Ovary (tissue), 9 donors: Measurements from ENCODE around the gene PKNOX1. TPM values are rescaled to one million over a fixed set of nuclear protein-coding genes. Genes with fewer than 3 reads are reported as not detected.
"Not testable (repeated sequence)": the region's sequence is repeated elsewhere in the genome, so short reads cannot be mapped to it uniquely, and the experiment has no call there.

Experiments used
- DNase-seq, 5 donors: peaks; one replicate each; pipeline ENCODE4 v3.0.0-alpha.2; 2019 to 2020
- H3K27ac ChIP-seq, 2 donors: fragments of 200-600 bp; one replicate each; pipeline versions ENCODE4 v1.5.1 to v1.8.0; 2019 to 2022
- H3K27me3 ChIP-seq: fragments of 200-600 bp; one replicate; pipeline ENCODE4 v1.8.0; 2022
- H3K36me3 ChIP-seq: fragments of 200-600 bp; sonication (generic); one replicate; pipeline ENCODE4 v1.5.1; 2019
- H3K4me1 ChIP-seq: one replicate; pipeline ENCODE4 v1.8.1; 2013; ENCODE audit warnings: mild to moderate bottlenecking, moderate library complexity; ENCODE audit not compliant: insufficient read depth
- H3K4me3 ChIP-seq: fragments of 200-600 bp; sonication (generic); one replicate; pipeline ENCODE4 v1.5.1; 2017
- H3K9me3 ChIP-seq, 2 donors: fragments of 200-600 bp in 1 of 2; sonication (generic) in 1 of 2; one replicate each; pipeline versions ENCODE4 v1.5.1 to v1.8.1; 2013 to 2019; ENCODE audit warnings: mild to moderate bottlenecking in 1 of 2, moderate library complexity in 1 of 2
- CTCF ChIP-seq, 3 donors: fragments of 450-650 bp in 2 of 3; fragments of 200-600 bp in 1 of 3; IDR thresholded peaks; one replicate each; pipeline versions ENCODE4 v1.5.1 to v1.8.0; 2016 to 2022; ENCODE audit warnings: antibody characterized with exemption in 3 of 3, mild to moderate bottlenecking in 1 of 3
- EP300 ChIP-seq: sonication (generic); formaldehyde crosslinking; IDR thresholded peaks from one replicate; pipeline ENCODE4 v1.6.1; 2017; ENCODE audit warnings: antibody characterized with exemption
- POLR2A ChIP-seq: fragments of 450-650 bp; IDR thresholded peaks from one replicate; pipeline ENCODE4 v1.6.1; 2017; ENCODE audit warnings: antibody characterized with exemption, mild to moderate bottlenecking, moderate library complexity
- WGBS, 3 donors: extraction: QIAGEN DNeasy Blood & Tissue Kit in 1 of 3; methylation state at CpG; one replicate each; pipeline versions ENCODE4 v1.1.5 to v1.1.7; 2013 to 2017; 5-methylcytosine and 5-hydroxymethylcytosine counted together
- intact Hi-C, 4 donors: fragments of 100-400 bp; cut with DNase I; formaldehyde crosslinking; loops; one replicate each; pipeline versions ENCODE4 v1.11.0 to v1.15.1; 2022 to 2023
- polyA plus RNA-seq, 2 donors: library from polyadenylated mRNA; stranded (reverse); fragments of 200-250 nt in 1 of 2; fragments of 350-450 nt in 1 of 2; fragmentation: Illumina TruSeq in 1 of 2; extraction: RNeasy Lipid Tissue Mini Kit (QIAGEN cat#74804) in 1 of 2; gene quantifications; one replicate each; pipeline ENCODE4 v1.2.3, GENCODE V29; 2013 to 2014
- total RNA-seq, 7 donors: library from RNA; depleted of rRNA in 2 of 7; stranded (reverse); fragments of >200 nt in 2 of 7; fragmentation: NEBNext Ultra II Directional in 3 of 7; extraction: Animal tissue kit (Norgen Biotek cat#: 25700) in 3 of 7; gene quantifications; one replicate each; pipeline versions ENCODE4 v1.1.0 to v1.2.4, GENCODE V29; 2016 to 2023
- donor health status: DM: no; HTN: no; CAD: no; lungs with moderate emphysema.
- donor health status: DM: no; HTN: no; CAD: no.
- donor health status: Bipolar disorder and iron deficiency.
- donor health status: DM: yes; HTN: yes; CAD: no.
- donor health status: DM: no; HTN: no; CAD: no.
- donor health status: DM: yes; HTN: yes; CAD: no.

Gene PKNOX1
- total and polyA plus RNA-seq, 9 donors: 7.0 to 50.9 (median 25.4) TPM

- no peaks in the 10 kb centered on the region for H3K36me3 ChIP-seq
- H3K27ac ChIP-seq: no peak overlapping the region
- intact Hi-C loops: no loop called here
- DNase-seq: no peak
- 89 to 93% (median 89%) methylated on average over 13 of the region's 13 CpGs for WGBS, 3 donors
- no peaks in the 10 kb centered on the region for H3K9me3 ChIP-seq
- H3K4me1 ChIP-seq: peaks cover 6% of the 10 kb centered on the region
- no peak for TF ChIP-seq EP300
- TF ChIP-seq POLR2A: no peak
- no peak for TF ChIP-seq CTCF (IDR thresholded peaks at IDR 0.05)
- H3K4me3 ChIP-seq: no peak overlapping the region
- H3K27me3 ChIP-seq: no peaks in the 10 kb centered on the region
Measured at GRCh38 chr21:42931560-42932235, 42.7 kb upstream of the PKNOX1 start.

- H3K27me3 ChIP-seq, H3K9me3 ChIP-seq, intact Hi-C loops, DNase-seq, H3K4me3 ChIP-seq, H3K4me1 ChIP-seq, H3K36me3 ChIP-seq: not testable (repeated sequence)
- peak overlapping the region in 1 of 2 donors; percentile 58 for H3K27ac ChIP-seq
- WGBS, 3 donors: 82 to 85% (median 83%) methylated on average over 16 of the region's 16 CpGs
Measured at GRCh38 chr21:42932378-42933136, 41.8 kb upstream of the PKNOX1 start.

- H3K4me1 ChIP-seq, H3K27me3 ChIP-seq, H3K9me3 ChIP-seq, H3K36me3 ChIP-seq, intact Hi-C loops, H3K4me3 ChIP-seq: not testable (repeated sequence)
- WGBS, 3 donors: 11 to 24% (median 14%) methylated on average over 9 of the region's 9 CpGs
- peak overlapping the region in 1 of 2 donors; percentile 58 for H3K27ac ChIP-seq
- peak in 3 of 5 donors; percentile 45 to 70 (median 63) for DNase-seq
Measured at GRCh38 chr21:42933137-42933970, 41.0 kb upstream of the PKNOX1 start.

GRCh38 chr21:42933973-42934372 lies 40.4 kb upstream of the PKNOX1 start:
- H3K36me3 ChIP-seq, H3K9me3 ChIP-seq, H3K4me1 ChIP-seq, H3K4me3 ChIP-seq, H3K27me3 ChIP-seq, DNase-seq, intact Hi-C loops: not testable (repeated sequence)
- WGBS, 3 donors: 88% methylated on average over 12 of the region's 12 CpGs
- peak overlapping the region in 1 of 2 donors; percentile 21 for H3K27ac ChIP-seq

- DNase-seq, H3K27ac ChIP-seq, H3K9me3 ChIP-seq: not testable (repeated sequence)
Measured at GRCh38 chr21:42936360-42936759, 38.0 kb upstream of the PKNOX1 start.

GRCh38 chr21:42937034-42937940 lies 37.1 kb upstream of the PKNOX1 start:
- H3K36me3 ChIP-seq, intact Hi-C loops, H3K4me3 ChIP-seq, H3K4me1 ChIP-seq, H3K9me3 ChIP-seq, H3K27ac ChIP-seq, H3K27me3 ChIP-seq, DNase-seq: not testable (repeated sequence)
- 67 to 74% (median 72%) methylated on average over 16 of the region's 16 CpGs for WGBS, 3 donors

More at GRCh38 chr21:42936360-42936759, 38.0 kb upstream of the PKNOX1 start:
- H3K27me3 ChIP-seq, intact Hi-C loops, H3K4me1 ChIP-seq, H3K36me3 ChIP-seq, H3K4me3 ChIP-seq: not testable (repeated sequence)
- 37 to 55% (median 43%) methylated on average over 5 of the region's 5 CpGs for WGBS, 3 donors
